Stomach (tissue), 9 donors: ENCODE results near the gene ERN1. TPM values are rescaled to one million over a fixed set of nuclear protein-coding genes. Genes with fewer than 3 reads are reported as not detected.
A peak's percentile ranks its signal among the peaks of the same experiment; 100 is the strongest.

Experiments used
- DNase-seq, 2 donors: peaks; one replicate each; pipeline versions ENCODE4 v3.0.0 to v3.0.0-alpha.2; 2013 to 2019
- H3K27ac ChIP-seq, 5 donors: fragments of 200-600 bp in 4 of 5; sonication (generic) in 4 of 5; one replicate each; pipeline ENCODE4 v1.5.1; 2013 to 2019; ENCODE audit warnings: mild to moderate bottlenecking in 1 of 5, moderate library complexity in 1 of 5
- H3K27me3 ChIP-seq, 3 donors: fragments of 200-600 bp; sonication (generic); one replicate each; pipeline ENCODE4 v1.5.1; 2017 to 2019; ENCODE audit warnings: mixed run types in 1 of 3
- H3K36me3 ChIP-seq, 4 donors: fragments of 200-600 bp; sonication (generic); 1 replicate in 3 of 4; 2 replicates in 1 of 4; pipeline ENCODE4 v1.5.1; 2016 to 2019
- H3K4me1 ChIP-seq, 4 donors: fragments of 200-600 bp; sonication (generic); one replicate each; pipeline ENCODE4 v1.5.1; 2016 to 2019
- H3K4me3 ChIP-seq, 4 donors: fragments of 200-600 bp; sonication (generic) in 3 of 4; one replicate each; pipeline ENCODE4 v1.5.1; 2016 to 2019; ENCODE audit warnings: mild to moderate bottlenecking in 1 of 4
- H3K9me3 ChIP-seq, 4 donors: fragments of 200-600 bp; sonication (generic); one replicate each; pipeline ENCODE4 v1.5.1; 2016 to 2019
- EP300 ChIP-seq: sonication (generic); formaldehyde crosslinking; IDR thresholded peaks from one replicate; pipeline ENCODE4 v1.6.1; 2017; ENCODE audit warnings: antibody characterized with exemption
- POLR2A ChIP-seq, 4 donors: fragments of 450-650 bp; IDR thresholded peaks; one replicate each; pipeline ENCODE4 v1.6.1; 2016; ENCODE audit warnings: antibody characterized with exemption in 4 of 4, control low read depth in 2 of 4, mild to moderate bottlenecking in 1 of 4, moderate library complexity in 1 of 4
- POLR2AphosphoS5 ChIP-seq, 3 donors: sonication (generic); formaldehyde crosslinking; IDR thresholded peaks; one replicate each; pipeline ENCODE4 v1.6.1; 2016; ENCODE audit warnings: antibody characterized with exemption in 3 of 3
- WGBS, 5 donors: extraction: QIAGEN DNeasy Blood & Tissue Kit in 3 of 5; methylation state at CpG; one replicate each; pipeline versions ENCODE4 v1.1.5 to v1.1.7; 2013 to 2018; 5-methylcytosine and 5-hydroxymethylcytosine counted together
- intact Hi-C: fragments of 100-400 bp; cut with DNase I; formaldehyde crosslinking; loops from one replicate; pipeline ENCODE4 v1.15.1; 2023; ENCODE audit warnings: low total_unique reads
- polyA plus RNA-seq, 3 donors: library from polyadenylated mRNA; stranded (reverse); fragments of 200-250 nt; gene quantifications; one replicate each; pipeline ENCODE4 v1.2.3, GENCODE V29; 2013
- total RNA-seq, 5 donors: library from RNA; depleted of rRNA; stranded (reverse); fragments of >200 nt; gene quantifications; one replicate each; pipeline versions ENCODE4 v1.1.0 to v1.2.3, GENCODE V29; 2014 to 2016
- TF ChIP-seq, protein P1 (sequence below), 7 experiments: fragments of 450-650 bp in 4 of 7; fragments of 200-600 bp in 3 of 7; sonication (generic) in 3 of 7; IDR thresholded peaks; one replicate each; pipeline ENCODE4 v1.5.1; 2016 to 2019; ENCODE audit warnings: antibody characterized with exemption in 7 of 7, control low read depth in 2 of 7, mild to moderate bottlenecking in 1 of 7
- donor health status: healthy with polysubstance abuse.
- donor health status: Bipolar disorder and iron deficiency.
- donor health status: healthy.

ERN1 gene
- total and polyA plus RNA-seq, 8 donors, result 4.1 to 76.4 (median 28.0) TPM

DNA sequence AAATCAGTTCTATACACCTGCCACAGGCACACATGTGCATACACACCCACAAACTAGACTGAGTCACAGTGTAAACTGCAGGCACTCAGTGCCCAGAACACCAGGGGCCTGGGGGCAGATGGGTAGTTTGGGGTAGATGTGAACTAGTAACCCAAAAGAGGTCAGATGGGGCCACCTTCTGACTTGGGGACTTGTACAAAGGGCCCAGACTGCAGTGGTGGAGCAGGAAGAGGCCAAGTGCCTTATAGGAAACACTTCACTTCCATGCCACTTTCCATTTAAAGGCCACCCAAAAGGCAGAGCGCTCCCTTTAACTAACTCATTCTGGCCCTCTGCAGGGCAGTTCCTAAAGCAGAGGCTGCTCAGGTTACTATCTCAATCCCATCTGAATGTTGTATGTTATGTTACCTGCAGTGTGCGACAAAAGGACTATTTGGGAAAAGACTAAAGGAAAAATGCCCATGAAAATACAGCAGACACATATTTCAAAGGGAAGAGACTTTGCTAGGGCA is 27.8 kb upstream of the ERN1 start:
- peaks cover 0 to 37% (median 26%) of the 10 kb centered on the region in 4 donors for H3K36me3 ChIP-seq
- no peak overlapping the region for H3K4me3 ChIP-seq
- peak overlapping the region in 3 of 5 donors; percentile 12 to 82 (median 79) for H3K27ac ChIP-seq
- no peaks in the 10 kb centered on the region for H3K9me3 ChIP-seq
- no peaks in the 10 kb centered on the region for H3K27me3 ChIP-seq
- no peak for DNase-seq
- peaks cover 26 to 56% (median 39%) of the 10 kb centered on the region in 4 donors for H3K4me1 ChIP-seq
- TF ChIP-seq POLR2AphosphoS5 (IDR thresholded peaks at IDR 0.05) (no peak), EP300 (no peak), POLR2A (IDR thresholded peaks at IDR 0.05) (no peak)
- TF ChIP-seq, protein P1, sequence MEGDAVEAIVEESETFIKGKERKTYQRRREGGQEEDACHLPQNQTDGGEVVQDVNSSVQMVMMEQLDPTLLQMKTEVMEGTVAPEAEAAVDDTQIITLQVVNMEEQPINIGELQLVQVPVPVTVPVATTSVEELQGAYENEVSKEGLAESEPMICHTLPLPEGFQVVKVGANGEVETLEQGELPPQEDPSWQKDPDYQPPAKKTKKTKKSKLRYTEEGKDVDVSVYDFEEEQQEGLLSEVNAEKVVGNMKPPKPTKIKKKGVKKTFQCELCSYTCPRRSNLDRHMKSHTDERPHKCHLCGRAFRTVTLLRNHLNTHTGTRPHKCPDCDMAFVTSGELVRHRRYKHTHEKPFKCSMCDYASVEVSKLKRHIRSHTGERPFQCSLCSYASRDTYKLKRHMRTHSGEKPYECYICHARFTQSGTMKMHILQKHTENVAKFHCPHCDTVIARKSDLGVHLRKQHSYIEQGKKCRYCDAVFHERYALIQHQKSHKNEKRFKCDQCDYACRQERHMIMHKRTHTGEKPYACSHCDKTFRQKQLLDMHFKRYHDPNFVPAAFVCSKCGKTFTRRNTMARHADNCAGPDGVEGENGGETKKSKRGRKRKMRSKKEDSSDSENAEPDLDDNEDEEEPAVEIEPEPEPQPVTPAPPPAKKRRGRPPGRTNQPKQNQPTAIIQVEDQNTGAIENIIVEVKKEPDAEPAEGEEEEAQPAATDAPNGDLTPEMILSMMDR (IDR thresholded peaks at IDR 0.05), result no peak
- intact Hi-C loops, result loop anchor here (10.0 kb wide), 1 partner anchor 107 kb away; the partner anchor contains the start of gene TEX2
- WGBS, 5 donors, result 81 to 93% (median 86%) methylated on average over 2 of the region's 2 CpGs

DNA sequence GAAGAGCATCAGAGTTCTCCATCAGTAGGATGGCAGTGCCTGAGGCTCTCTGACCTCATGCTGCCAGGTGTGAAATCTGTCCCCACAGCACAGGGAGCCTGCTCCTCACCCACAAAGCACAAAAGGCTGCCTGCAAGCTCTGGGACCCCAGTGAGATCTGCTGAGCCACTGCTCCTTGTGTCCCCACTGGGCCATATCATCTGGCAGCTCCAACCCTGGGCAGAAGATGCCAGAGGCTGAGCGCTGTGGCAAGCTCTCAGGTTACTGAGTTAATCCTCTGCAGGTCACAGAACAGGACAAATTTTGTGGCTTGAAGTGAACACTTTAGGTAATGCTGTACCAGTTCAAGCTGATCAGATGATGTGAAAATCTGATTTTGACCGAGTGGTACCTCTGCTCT is 26.7 kb upstream of the ERN1 start:
- WGBS, 5 donors, result 75 to 90% (median 78%) methylated on average over 2 of the region's 2 CpGs
- peaks cover 0 to 43% (median 33%) of the 10 kb centered on the region in 4 donors for H3K36me3 ChIP-seq
- intact Hi-C loops, result loop anchor here (10.0 kb wide), 1 partner anchor 108 kb away; the partner anchor contains the start of gene TEX2

DNA sequence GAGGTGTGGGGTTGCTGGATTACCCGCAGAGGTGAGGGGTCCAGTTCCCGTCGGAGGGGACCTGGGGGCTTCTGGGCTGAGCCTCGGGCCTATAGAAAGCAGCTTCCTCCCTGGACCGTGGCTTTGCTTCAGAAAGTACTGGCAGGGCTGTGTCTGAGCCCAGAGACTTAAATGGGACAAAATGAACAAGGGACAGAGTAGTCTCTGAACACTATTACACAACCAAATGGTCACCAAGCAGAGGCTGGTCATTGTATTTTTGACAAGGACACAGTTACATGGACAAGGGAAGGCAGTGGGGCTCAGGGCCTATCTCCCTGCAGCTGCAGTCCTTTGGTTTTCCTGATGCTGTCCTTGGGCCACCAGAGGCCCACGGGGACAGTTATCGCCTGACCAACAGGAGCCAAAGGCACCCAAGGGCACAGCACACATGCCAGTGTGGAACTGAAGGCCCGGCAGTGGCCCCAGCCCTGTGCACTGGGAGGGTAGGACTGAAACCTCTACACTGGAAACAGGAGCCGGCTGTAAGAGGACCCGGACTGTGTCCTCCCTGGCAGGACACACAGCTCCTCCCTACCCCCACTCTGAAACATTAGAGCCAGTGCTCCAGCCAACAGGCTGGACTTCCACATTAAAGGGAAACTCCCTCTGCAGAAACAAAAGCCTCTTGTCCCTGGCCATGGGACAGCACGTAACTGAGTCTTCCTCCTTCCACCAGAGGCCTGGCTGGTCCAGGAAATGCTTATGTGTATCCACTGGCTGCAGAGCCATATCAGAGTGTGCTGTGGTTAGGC is 26.0 kb upstream of the ERN1 start:
- Histone ChIP-seq H3K9me3 (no peaks in the 10 kb centered on the region), H3K4me1 (peaks cover 26 to 58% (median 40%) of the 10 kb centered on the region in 4 donors), H3K27me3 (no peaks in the 10 kb centered on the region), H3K4me3 (no peak overlapping the region), H3K27ac (peak overlapping the region; percentile 76 to 82 (median 78)), H3K36me3 (peaks cover 1 to 43% (median 36%) of the 10 kb centered on the region in 4 donors)
- DNase-seq, result peak; percentile 77 to 85
- TF ChIP-seq, protein P1 (IDR thresholded peaks at IDR 0.05), result no peak
- TF ChIP-seq POLR2AphosphoS5 (IDR thresholded peaks at IDR 0.05), result peak in 2 of 3 donors; percentile 53 to 83
- WGBS, 5 donors, result 49 to 74% (median 54%) methylated on average over 9 to 11 of the region's 11 CpGs
- intact Hi-C loops, result loop anchor here (10.0 kb wide), 1 partner anchor 109 kb away; the partner anchor contains the start of gene TEX2

More for the DNA sequence above, 26.7 kb upstream of the ERN1 start:
- peaks cover 26 to 58% (median 39%) of the 10 kb centered on the region in 4 donors for H3K4me1 ChIP-seq
- no peak for DNase-seq
- H3K9me3 ChIP-seq, result no peaks in the 10 kb centered on the region
- no peaks in the 10 kb centered on the region for H3K27me3 ChIP-seq
- no peak overlapping the region for H3K4me3 ChIP-seq
- TF ChIP-seq POLR2AphosphoS5 (IDR thresholded peaks at IDR 0.05) (no peak), EP300 (no peak), POLR2A (IDR thresholded peaks at IDR 0.05) (no peak)
- TF ChIP-seq, protein P1 (IDR thresholded peaks at IDR 0.05), result no peak
- peak overlapping the region; percentile 76 to 82 (median 78) for H3K27ac ChIP-seq

DNA sequence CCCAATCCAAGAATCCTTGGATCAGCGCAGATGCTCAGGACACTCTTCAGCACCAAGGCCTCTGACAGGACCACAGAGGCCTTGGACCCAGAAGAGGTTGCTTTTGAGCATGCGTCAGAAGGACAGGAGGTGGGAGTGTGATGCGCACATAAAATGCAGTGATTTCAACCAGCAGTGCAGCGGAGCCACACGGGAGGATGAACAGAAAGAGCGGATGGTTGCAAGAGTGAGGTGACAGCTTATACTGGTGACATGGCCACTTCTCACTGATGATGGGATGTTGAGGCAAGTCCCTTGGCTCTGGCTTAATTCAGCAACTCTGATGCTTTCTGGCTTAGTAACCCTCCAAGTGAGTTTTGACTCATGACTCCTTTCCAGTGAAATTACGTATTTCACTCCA is 25.2 kb upstream of the ERN1 start:
- H3K27ac ChIP-seq, result peak overlapping the region; percentile 76 to 82 (median 78)

More for the DNA sequence above, 25.2 kb upstream of the ERN1 start:
- H3K4me3 ChIP-seq, result no peak overlapping the region
- WGBS, 5 donors, result 91 to 96% (median 95%) methylated on average over 7 of the region's 7 CpGs
- H3K9me3 ChIP-seq, result no peaks in the 10 kb centered on the region
- no peak for DNase-seq
- peaks cover 3 to 43% (median 37%) of the 10 kb centered on the region in 4 donors for H3K36me3 ChIP-seq
- H3K27me3 ChIP-seq, result no peaks in the 10 kb centered on the region
- no peak for TF ChIP-seq POLR2AphosphoS5 (IDR thresholded peaks at IDR 0.05)
- no peak for TF ChIP-seq EP300
- H3K4me1 ChIP-seq, result peaks cover 34 to 58% (median 48%) of the 10 kb centered on the region in 4 donors
- intact Hi-C loops, result loop anchor here (10.0 kb wide), 1 partner anchor 110 kb away; the partner anchor contains the start of gene TEX2
